Vagina (tissue), 2 donors: ENCODE results near the gene TERT.

ENCODE experiments used
- POLR2A ChIP-seq, 2 donors: fragments of 450-650 bp; IDR thresholded peaks; one replicate each; pipeline ENCODE4 v1.6.1; 2017; ENCODE audit warnings: antibody characterized with exemption in 2 of 2, mild to moderate bottlenecking in 2 of 2, moderate library complexity in 2 of 2
- TF ChIP-seq, protein P1 (sequence below), 3 experiments: fragments of 450-650 bp in 2 of 3; fragments of 200-600 bp in 1 of 3; sonication (generic) in 1 of 3; IDR thresholded peaks; one replicate each; pipeline ENCODE4 v1.5.1; 2017 to 2019; ENCODE audit warnings: antibody characterized with exemption in 3 of 3, mild to moderate bottlenecking in 2 of 3, moderate library complexity in 2 of 3

DNA sequence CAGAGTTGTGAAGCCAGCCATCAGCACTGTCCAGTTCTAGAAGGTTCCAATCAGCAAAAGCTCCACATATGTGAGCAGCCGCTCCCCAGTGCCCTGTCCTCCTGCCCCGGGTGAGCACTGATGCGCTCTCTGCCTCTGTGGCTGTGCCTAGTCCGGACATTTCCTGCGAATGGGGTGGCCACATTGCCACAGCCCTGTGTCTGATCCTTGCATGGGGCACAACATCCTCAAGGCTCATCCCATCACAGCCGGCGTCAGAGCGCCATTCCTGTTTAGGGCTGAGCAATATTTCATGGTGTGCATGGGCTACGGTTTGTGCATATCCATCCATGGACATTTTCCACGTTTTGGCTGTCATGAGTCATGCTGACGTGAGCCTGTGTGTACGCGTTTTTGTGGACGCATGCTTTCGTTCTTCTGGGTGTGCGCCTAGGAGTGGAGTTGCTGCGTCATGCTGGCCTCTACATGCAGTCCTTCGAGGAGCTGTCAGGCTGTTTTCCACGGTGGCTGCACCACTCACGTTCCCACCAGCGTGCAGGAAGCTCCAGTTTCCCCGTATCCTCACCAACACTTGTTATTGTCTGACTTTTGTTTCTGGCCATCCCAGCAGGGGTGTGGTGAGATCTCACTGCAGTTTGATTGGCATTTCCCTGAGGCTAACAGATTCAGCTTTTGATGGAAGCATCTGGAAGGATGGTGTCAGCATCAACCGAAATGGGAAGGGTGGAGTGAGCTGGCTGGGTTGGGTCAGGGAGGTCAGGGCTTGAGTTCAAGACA is 79.4 kb downstream of the TERT start:
- TF ChIP-seq, protein P1, sequence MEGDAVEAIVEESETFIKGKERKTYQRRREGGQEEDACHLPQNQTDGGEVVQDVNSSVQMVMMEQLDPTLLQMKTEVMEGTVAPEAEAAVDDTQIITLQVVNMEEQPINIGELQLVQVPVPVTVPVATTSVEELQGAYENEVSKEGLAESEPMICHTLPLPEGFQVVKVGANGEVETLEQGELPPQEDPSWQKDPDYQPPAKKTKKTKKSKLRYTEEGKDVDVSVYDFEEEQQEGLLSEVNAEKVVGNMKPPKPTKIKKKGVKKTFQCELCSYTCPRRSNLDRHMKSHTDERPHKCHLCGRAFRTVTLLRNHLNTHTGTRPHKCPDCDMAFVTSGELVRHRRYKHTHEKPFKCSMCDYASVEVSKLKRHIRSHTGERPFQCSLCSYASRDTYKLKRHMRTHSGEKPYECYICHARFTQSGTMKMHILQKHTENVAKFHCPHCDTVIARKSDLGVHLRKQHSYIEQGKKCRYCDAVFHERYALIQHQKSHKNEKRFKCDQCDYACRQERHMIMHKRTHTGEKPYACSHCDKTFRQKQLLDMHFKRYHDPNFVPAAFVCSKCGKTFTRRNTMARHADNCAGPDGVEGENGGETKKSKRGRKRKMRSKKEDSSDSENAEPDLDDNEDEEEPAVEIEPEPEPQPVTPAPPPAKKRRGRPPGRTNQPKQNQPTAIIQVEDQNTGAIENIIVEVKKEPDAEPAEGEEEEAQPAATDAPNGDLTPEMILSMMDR (IDR thresholded peaks at IDR 0.05), result no peak
- no peak for TF ChIP-seq POLR2A (IDR thresholded peaks at IDR 0.05)
